Sigmoid colon (tissue), 7 donors: ENCODE measurements around the gene ZNF217. TPM values are rescaled to one million over a fixed set of nuclear protein-coding genes. Genes with fewer than 3 reads are reported as not detected.

Source experiments
- DNase-seq: peaks from one replicate; pipeline ENCODE4 v3.0.0-alpha.2; 2019
- H3K27ac ChIP-seq, 4 donors: fragments of 200-600 bp; sonication (generic); one replicate each; pipeline ENCODE4 v1.5.1; 2016 to 2019; ENCODE audit warnings: mild to moderate bottlenecking in 1 of 4
- H3K27me3 ChIP-seq, 3 donors: fragments of 200-600 bp; sonication (generic); one replicate each; pipeline ENCODE4 v1.5.1; 2019; ENCODE audit warnings: mild to moderate bottlenecking in 1 of 3
- H3K36me3 ChIP-seq, 4 donors: fragments of 200-600 bp; sonication (generic); one replicate each; pipeline ENCODE4 v1.5.1; 2016 to 2019
- H3K4me1 ChIP-seq, 4 donors: fragments of 200-600 bp; sonication (generic); one replicate each; pipeline ENCODE4 v1.5.1; 2017 to 2019
- H3K4me3 ChIP-seq, 4 donors: fragments of 200-600 bp; sonication (generic); one replicate each; pipeline ENCODE4 v1.5.1; 2017 to 2019; ENCODE audit warnings: mild to moderate bottlenecking in 2 of 4, moderate library complexity in 1 of 4
- H3K9me3 ChIP-seq, 4 donors: fragments of 200-600 bp in 3 of 4; sonication (generic) in 3 of 4; one replicate each; pipeline versions ENCODE4 v1.5.1 to v1.6.1; 2013 to 2019
- EP300 ChIP-seq, 4 donors: sonication (generic); formaldehyde crosslinking; IDR thresholded peaks; one replicate each; pipeline ENCODE4 v1.6.1; 2017; ENCODE audit warnings: antibody characterized with exemption in 4 of 4
- POLR2A ChIP-seq, 2 donors: fragments of 450-650 bp; IDR thresholded peaks; one replicate each; pipeline ENCODE4 v1.6.1; 2016; ENCODE audit warnings: antibody characterized with exemption in 2 of 2, mild to moderate bottlenecking in 2 of 2, moderate library complexity in 2 of 2
- POLR2AphosphoS5 ChIP-seq, 4 donors: sonication (generic); formaldehyde crosslinking; IDR thresholded peaks; one replicate each; pipeline ENCODE4 v1.6.1; 2017; ENCODE audit warnings: antibody characterized with exemption in 4 of 4
- WGBS, 2 donors: extraction: QIAGEN DNeasy Blood & Tissue Kit; methylation state at CpG; one replicate each; pipeline ENCODE4 v1.1.7; 2013; 5-methylcytosine and 5-hydroxymethylcytosine counted together
- intact Hi-C: fragments of 100-400 bp; cut with DNase I; formaldehyde crosslinking; loops from one replicate; pipeline ENCODE4 v1.15.1; 2023
- polyA plus RNA-seq, 3 donors: library from polyadenylated mRNA; stranded (reverse); fragments of 200-250 nt; gene quantifications; one replicate each; pipeline ENCODE4 v1.2.3, GENCODE V29; 2013
- total RNA-seq, 4 donors: library from RNA; depleted of rRNA; stranded (reverse); fragments of >200 nt; gene quantifications; one replicate each; pipeline ENCODE4 v1.1.0, GENCODE V29; 2016
- TF ChIP-seq, protein P1 (sequence below), 4 experiments: fragments of 450-650 bp in 3 of 4; fragments of 200-600 bp in 1 of 4; IDR thresholded peaks; one replicate each; pipeline ENCODE4 v1.5.1; 2016 to 2019; ENCODE audit warnings: antibody characterized with exemption in 4 of 4, mild to moderate bottlenecking in 3 of 4, moderate library complexity in 2 of 4
- donor health status: healthy with polysubstance abuse.
- donor health status: Bipolar disorder and iron deficiency.
- donor health status: healthy.

ZNF217 gene
- total and polyA plus RNA-seq, 7 donors, result 11.4 to 27.0 (median 18.4) TPM

DNA sequence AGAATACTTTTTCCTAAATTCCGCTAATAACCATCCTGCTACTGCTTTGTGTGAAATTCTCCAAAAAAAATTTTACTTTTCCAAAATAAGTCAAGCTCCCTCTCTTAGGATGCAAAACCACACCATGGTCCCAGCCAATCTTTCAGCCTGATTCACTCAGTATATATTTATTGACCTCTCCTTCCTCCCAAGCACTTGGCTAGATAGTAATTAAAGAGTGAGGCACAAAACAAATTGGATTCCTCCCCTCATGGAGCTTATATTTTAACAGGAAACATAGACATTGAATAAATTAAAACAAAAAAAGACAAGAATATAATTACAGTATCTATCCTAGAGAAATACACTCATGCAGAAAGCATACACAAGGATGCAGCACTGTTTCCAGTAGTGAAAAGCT is 9.0 kb upstream of the ZNF217 start:
- intact Hi-C loops, result no loop called here
- 98 to 99% methylated on average over 1 of the region's 1 CpG for WGBS, 2 donors
- Histone ChIP-seq H3K27ac (no peak overlapping the region), H3K4me3 (no peak overlapping the region), H3K9me3 (no peaks in the 10 kb centered on the region), H3K36me3 (no peaks in the 10 kb centered on the region), H3K4me1 (peaks cover 0 to 4% (median 0%) of the 10 kb centered on the region in 4 donors), H3K27me3 (no peaks in the 10 kb centered on the region)
- TF ChIP-seq EP300 (IDR thresholded peaks at IDR 0.05), result no peak
- no peak for TF ChIP-seq POLR2AphosphoS5 (IDR thresholded peaks at IDR 0.05)
- no peak for TF ChIP-seq POLR2A (IDR thresholded peaks at IDR 0.05)
- TF ChIP-seq, protein P1, sequence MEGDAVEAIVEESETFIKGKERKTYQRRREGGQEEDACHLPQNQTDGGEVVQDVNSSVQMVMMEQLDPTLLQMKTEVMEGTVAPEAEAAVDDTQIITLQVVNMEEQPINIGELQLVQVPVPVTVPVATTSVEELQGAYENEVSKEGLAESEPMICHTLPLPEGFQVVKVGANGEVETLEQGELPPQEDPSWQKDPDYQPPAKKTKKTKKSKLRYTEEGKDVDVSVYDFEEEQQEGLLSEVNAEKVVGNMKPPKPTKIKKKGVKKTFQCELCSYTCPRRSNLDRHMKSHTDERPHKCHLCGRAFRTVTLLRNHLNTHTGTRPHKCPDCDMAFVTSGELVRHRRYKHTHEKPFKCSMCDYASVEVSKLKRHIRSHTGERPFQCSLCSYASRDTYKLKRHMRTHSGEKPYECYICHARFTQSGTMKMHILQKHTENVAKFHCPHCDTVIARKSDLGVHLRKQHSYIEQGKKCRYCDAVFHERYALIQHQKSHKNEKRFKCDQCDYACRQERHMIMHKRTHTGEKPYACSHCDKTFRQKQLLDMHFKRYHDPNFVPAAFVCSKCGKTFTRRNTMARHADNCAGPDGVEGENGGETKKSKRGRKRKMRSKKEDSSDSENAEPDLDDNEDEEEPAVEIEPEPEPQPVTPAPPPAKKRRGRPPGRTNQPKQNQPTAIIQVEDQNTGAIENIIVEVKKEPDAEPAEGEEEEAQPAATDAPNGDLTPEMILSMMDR (IDR thresholded peaks at IDR 0.05), result no peak
- no peak for DNase-seq

DNA sequence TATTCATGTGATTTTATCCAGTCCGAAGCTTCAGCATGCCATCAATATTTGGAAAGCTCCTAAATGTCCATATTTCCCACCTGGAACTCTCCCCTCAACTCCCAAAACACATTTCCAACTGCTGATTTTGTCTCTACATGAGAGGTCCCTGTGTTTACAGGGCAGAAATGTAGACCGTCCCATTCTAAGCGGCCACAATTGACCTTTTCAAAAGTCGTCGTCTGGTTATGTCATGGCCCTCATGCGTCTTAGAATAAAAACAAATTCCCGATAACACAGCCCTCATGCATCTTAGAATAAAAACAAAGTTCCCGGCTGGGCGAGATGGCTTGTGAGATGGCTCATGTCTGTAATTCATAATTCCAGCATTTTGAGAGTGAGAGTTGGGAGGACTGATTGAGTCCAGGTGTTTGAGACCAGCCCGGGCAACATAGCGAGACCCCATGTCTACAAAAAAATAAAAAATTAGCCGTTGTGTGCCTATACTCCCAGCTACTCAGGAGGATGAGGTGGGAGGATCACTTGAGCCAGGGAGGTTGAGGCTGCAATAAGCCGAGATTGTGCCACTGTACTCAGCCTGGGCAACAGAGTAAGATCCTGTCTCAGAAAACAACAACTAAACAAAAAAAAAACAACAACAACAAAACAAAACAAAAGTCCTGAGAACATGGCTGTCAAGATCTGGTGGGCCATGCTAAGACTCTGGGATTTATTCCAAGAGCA is 6.4 kb upstream of the ZNF217 start:
- Histone ChIP-seq H3K27me3 (no peaks in the 10 kb centered on the region), H3K36me3 (no peaks in the 10 kb centered on the region), H3K9me3 (no peaks in the 10 kb centered on the region), H3K4me1 (peaks cover 0 to 17% (median 8%) of the 10 kb centered on the region in 4 donors), H3K27ac (no peak overlapping the region), H3K4me3 (no peak overlapping the region)
- TF ChIP-seq POLR2A (IDR thresholded peaks at IDR 0.05) (no peak), EP300 (IDR thresholded peaks at IDR 0.05) (no peak), POLR2AphosphoS5 (IDR thresholded peaks at IDR 0.05) (no peak)
- TF ChIP-seq, protein P1 (IDR thresholded peaks at IDR 0.05), result no peak
- intact Hi-C loops, result no loop called here
- DNase-seq, result no peak
- 95 to 97% methylated on average over 13 of the region's 13 CpGs for WGBS, 2 donors

DNA sequence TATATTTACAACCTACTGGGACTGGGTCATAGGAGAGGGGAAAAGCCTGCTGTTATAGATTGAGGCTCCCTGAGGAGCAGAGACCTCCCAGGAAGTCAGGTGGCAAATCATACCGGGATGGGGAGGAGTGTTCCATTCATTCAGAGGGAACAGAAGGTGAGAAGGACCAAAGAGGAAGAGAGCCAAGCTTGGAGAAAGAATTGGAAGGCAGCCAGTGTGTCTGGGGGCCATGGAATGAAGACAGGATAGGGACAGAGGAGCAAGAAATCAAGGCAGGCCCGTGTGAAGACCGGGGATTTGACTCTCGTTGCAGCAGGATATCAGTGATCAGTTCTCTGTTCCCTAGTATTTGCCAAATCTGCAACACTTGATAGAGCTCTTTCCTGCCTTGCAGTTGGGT is 5.7 kb upstream of the ZNF217 start:
- intact Hi-C loops, result no loop called here
- no peak overlapping the region for H3K4me3 ChIP-seq

DNA sequence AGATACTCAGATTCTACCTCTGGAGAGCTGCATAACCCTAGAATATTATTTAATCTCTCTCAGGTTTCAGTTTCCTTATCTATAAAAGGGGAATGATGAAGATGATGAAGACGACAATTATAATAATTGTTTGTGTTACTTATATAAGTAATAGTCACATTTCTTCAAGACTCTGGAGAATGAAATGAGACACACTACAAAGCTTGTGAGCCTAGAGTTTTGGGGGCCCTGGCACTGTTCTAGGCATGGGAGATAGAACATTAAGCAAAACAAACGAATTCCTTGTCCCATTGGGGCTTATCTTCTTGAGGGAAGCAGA is 5.4 kb upstream of the ZNF217 start:
- no peak for DNase-seq
- intact Hi-C loops, result no loop called here
- 46 to 61% methylated on average over 2 of the region's 2 CpGs for WGBS, 2 donors

More for the DNA sequence above, 5.7 kb upstream of the ZNF217 start:
- DNase-seq, result peak; percentile 45
- H3K27me3 ChIP-seq, result no peaks in the 10 kb centered on the region
- WGBS, 2 donors, result 60 to 74% methylated on average over 4 of the region's 4 CpGs
- H3K9me3 ChIP-seq, result no peaks in the 10 kb centered on the region
- H3K36me3 ChIP-seq, result no peaks in the 10 kb centered on the region
- H3K4me1 ChIP-seq, result peaks cover 0 to 20% (median 9%) of the 10 kb centered on the region in 4 donors
- TF ChIP-seq, protein P1 (IDR thresholded peaks at IDR 0.05), result no peak
- TF ChIP-seq EP300 (IDR thresholded peaks at IDR 0.05), result no peak
- no peak for TF ChIP-seq POLR2A (IDR thresholded peaks at IDR 0.05)
- TF ChIP-seq POLR2AphosphoS5 (IDR thresholded peaks at IDR 0.05), result no peak
- no peak overlapping the region for H3K27ac ChIP-seq

DNA sequence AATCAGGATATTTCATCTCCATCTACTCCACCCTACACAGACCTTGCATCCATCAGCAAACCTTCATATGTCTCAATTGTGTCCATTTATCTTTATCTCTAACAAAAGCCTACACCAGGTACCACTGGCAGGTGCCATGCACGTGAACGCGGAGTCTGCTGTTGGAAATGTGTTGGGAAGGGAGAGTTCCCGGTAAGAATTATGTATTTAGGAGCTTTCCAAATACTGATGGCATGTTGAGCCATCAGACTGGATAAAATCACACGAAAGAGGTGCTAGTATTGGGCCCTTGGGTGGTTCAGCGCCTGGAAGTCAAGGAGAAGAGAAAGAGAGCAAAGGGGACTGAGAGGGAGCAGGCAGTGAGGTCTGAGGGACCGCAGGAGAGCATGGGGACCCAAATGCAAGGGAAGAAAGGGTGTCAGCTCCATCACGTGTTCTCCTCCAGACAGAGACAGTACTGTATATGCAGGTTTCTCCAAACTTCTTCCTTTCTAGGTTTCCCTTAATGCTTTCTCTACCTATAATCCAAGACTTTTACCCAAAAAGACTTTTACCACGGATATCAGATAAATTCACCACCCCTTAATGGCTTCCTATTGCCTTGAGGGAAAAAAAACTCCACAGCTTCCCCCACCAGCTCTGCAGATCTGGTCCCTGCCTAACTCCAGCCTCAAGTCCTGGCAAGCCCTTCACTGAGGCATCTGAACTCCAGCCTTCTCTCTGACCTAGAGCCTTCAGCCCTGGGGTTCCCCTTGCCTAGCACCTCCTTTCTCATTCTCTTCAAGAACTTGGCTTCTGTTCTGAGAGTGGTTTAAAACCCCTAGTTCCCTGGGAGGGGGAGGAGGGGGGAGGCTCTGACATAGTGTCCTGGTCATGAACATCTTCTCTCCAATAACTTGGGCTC is 4.8 kb upstream of the ZNF217 start:
- intact Hi-C loops, result no loop called here
- DNase-seq, result peak; percentile 46
- no peaks in the 10 kb centered on the region for H3K9me3 ChIP-seq
- WGBS, 2 donors, result 90 to 92% methylated on average over 9 of the region's 9 CpGs
- H3K4me3 ChIP-seq, result no peak overlapping the region
- H3K36me3 ChIP-seq, result no peaks in the 10 kb centered on the region
- TF ChIP-seq EP300 (IDR thresholded peaks at IDR 0.05) (no peak), POLR2AphosphoS5 (IDR thresholded peaks at IDR 0.05) (no peak), POLR2A (IDR thresholded peaks at IDR 0.05) (no peak)
- TF ChIP-seq, protein P1 (IDR thresholded peaks at IDR 0.05), result no peak
- peaks cover 0 to 20% (median 9%) of the 10 kb centered on the region in 4 donors for H3K4me1 ChIP-seq
- H3K27ac ChIP-seq, result no peak overlapping the region
- H3K27me3 ChIP-seq, result no peaks in the 10 kb centered on the region

More for the DNA sequence above, 5.4 kb upstream of the ZNF217 start:
- TF ChIP-seq POLR2A (IDR thresholded peaks at IDR 0.05), result no peak
- no peaks in the 10 kb centered on the region for H3K27me3 ChIP-seq
- no peak overlapping the region for H3K4me3 ChIP-seq
- peaks cover 0 to 20% (median 9%) of the 10 kb centered on the region in 4 donors for H3K4me1 ChIP-seq
- no peak overlapping the region for H3K27ac ChIP-seq
- H3K9me3 ChIP-seq, result no peaks in the 10 kb centered on the region
- H3K36me3 ChIP-seq, result no peaks in the 10 kb centered on the region
